ENCODE results near the gene URB2. TPM values are rescaled to one million over a fixed set of nuclear protein-coding genes. Genes with fewer than 3 reads are reported as not detected.

Gene URB2
- total and polyA plus RNA-seq, 8 donors: 1.5 to 16.8 (median 4.1) TPM; not detected in 1

- TF ChIP-seq CTCF (IDR thresholded peaks at IDR 0.05) (no peak), POLR2AphosphoS5 (IDR thresholded peaks at IDR 0.05) (no peak), POLR2A (IDR thresholded peaks at IDR 0.05) (no peak), EP300 (IDR thresholded peaks at IDR 0.05) (no peak)
- Histone ChIP-seq H3K27ac (no peak overlapping the region), H3K4me1 (no peaks in the 10 kb centered on the region), H3K4me3 (no peak overlapping the region), H3K9me3 (no peaks in the 10 kb centered on the region), H3K27me3 (no peaks in the 10 kb centered on the region), H3K36me3 (peaks cover 36 to 77% (median 66%) of the 10 kb centered on the region in 4 donors)
- intact Hi-C loops (cut with DNase I; ENCODE audit: low total_unique reads): no loop called here
- no peak for DNase-seq
- WGBS, 5 donors: 65 to 89% (median 78%) methylated on average over 5 of the region's 5 CpGs
Measured at GRCh38 chr1:229642376-229642775, 16.3 kb downstream of the URB2 start.

GRCh38 chr1:229642970-229643369 lies 16.9 kb downstream of the URB2 start:
- 93 to 98% (median 95%) methylated on average over 4 of the region's 4 CpGs for WGBS, 5 donors

GRCh38 chr1:229643996-229644745 lies 18.1 kb downstream of the URB2 start:
- DNase-seq: no peak
- Histone ChIP-seq H3K9me3 (no peaks in the 10 kb centered on the region), H3K4me1 (no peaks in the 10 kb centered on the region), H3K27me3 (no peaks in the 10 kb centered on the region), H3K36me3 (peaks cover 36 to 77% (median 67%) of the 10 kb centered on the region in 4 donors), H3K27ac (no peak overlapping the region), H3K4me3 (no peak overlapping the region)
- 84 to 99% (median 96%) methylated on average over 6 of the region's 6 CpGs for WGBS, 5 donors
- intact Hi-C loops (cut with DNase I; ENCODE audit: low total_unique reads): no loop called here
- no peak for TF ChIP-seq POLR2AphosphoS5 (IDR thresholded peaks at IDR 0.05)
- no peak for TF ChIP-seq POLR2A (IDR thresholded peaks at IDR 0.05)
- TF ChIP-seq EP300 (IDR thresholded peaks at IDR 0.05): no peak
- no peak for TF ChIP-seq CTCF (IDR thresholded peaks at IDR 0.05)

More at GRCh38 chr1:229642970-229643369, 16.9 kb downstream of the URB2 start:
- no peak overlapping the region for H3K27ac ChIP-seq
- H3K27me3 ChIP-seq: no peaks in the 10 kb centered on the region
- TF ChIP-seq EP300 (IDR thresholded peaks at IDR 0.05): no peak
- H3K36me3 ChIP-seq: peaks cover 35 to 77% (median 66%) of the 10 kb centered on the region in 4 donors
- no peak for DNase-seq
- H3K4me3 ChIP-seq: no peak overlapping the region
- no peaks in the 10 kb centered on the region for H3K4me1 ChIP-seq
- intact Hi-C loops (cut with DNase I; ENCODE audit: low total_unique reads): no loop called here
- no peaks in the 10 kb centered on the region for H3K9me3 ChIP-seq

- 94 to 96% (median 95%) methylated on average over 13 to 15 of the region's 15 CpGs for WGBS, 5 donors
- H3K9me3 ChIP-seq: no peaks in the 10 kb centered on the region
- no peak overlapping the region for H3K4me3 ChIP-seq
- no peaks in the 10 kb centered on the region for H3K4me1 ChIP-seq
- DNase-seq: no peak
- no peak overlapping the region for H3K27ac ChIP-seq
- H3K27me3 ChIP-seq: no peaks in the 10 kb centered on the region
- H3K36me3 ChIP-seq: peaks cover 38 to 90% (median 72%) of the 10 kb centered on the region in 4 donors
- intact Hi-C loops (cut with DNase I; ENCODE audit: low total_unique reads): no loop called here
- TF ChIP-seq CTCF (IDR thresholded peaks at IDR 0.05) (no peak), POLR2A (IDR thresholded peaks at IDR 0.05) (no peak), POLR2AphosphoS5 (IDR thresholded peaks at IDR 0.05) (no peak), EP300 (IDR thresholded peaks at IDR 0.05) (no peak)
Measured at GRCh38 chr1:229645324-229645993, 19.4 kb downstream of the URB2 start.

Data from stomach (tissue), 9 donors.